Measurements from ENCODE around the gene NTMT2.

Gene NTMT2

DNA sequence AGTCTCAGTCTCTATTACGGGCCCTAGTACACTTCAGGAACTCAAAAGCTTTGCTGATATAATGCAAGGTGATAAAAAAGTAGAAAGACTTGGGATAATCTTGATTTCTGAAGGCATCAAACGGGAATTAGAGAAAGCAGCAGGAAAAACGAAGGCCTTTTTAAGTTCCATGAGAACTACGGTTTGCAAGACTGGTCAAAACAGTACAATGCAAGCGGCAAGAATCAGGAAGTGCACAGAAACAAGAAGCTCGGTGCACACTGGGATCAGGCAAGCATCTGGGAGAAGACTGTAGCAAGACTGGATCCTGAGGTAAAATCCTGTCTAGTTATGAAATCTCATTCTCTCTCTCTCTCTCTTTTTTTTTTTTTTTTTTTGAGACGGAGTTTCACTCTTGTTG lies 28.6 kb downstream of the NTMT2 start:
- TF ChIP-seq, protein P1, sequence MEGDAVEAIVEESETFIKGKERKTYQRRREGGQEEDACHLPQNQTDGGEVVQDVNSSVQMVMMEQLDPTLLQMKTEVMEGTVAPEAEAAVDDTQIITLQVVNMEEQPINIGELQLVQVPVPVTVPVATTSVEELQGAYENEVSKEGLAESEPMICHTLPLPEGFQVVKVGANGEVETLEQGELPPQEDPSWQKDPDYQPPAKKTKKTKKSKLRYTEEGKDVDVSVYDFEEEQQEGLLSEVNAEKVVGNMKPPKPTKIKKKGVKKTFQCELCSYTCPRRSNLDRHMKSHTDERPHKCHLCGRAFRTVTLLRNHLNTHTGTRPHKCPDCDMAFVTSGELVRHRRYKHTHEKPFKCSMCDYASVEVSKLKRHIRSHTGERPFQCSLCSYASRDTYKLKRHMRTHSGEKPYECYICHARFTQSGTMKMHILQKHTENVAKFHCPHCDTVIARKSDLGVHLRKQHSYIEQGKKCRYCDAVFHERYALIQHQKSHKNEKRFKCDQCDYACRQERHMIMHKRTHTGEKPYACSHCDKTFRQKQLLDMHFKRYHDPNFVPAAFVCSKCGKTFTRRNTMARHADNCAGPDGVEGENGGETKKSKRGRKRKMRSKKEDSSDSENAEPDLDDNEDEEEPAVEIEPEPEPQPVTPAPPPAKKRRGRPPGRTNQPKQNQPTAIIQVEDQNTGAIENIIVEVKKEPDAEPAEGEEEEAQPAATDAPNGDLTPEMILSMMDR (conservative IDR thresholded peaks at IDR 0.05), result no peak
- H3K27ac ChIP-seq, result no peak overlapping the region

DNA sequence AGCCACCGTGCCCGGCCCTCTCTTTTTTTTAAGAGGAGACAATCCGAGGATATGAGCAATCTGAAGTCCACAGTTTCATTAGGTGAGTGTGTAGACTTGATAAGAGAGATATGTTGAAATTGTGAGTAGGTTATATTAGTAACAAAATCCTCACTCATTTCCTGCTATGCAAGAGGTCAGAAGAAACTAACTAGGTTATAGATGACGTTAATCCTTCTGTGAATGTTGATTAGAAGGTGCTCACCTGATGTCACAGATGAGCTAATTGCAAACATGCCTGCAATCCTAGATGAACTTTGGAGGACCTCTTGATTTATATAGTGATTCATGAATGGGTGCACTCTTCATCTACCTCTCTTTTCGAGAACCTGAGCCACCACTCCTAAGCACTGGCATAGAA lies 29.3 kb downstream of the NTMT2 start:
- TF ChIP-seq, protein P1 (conservative IDR thresholded peaks at IDR 0.05), result no peak
- no peak overlapping the region for H3K27ac ChIP-seq

DNA sequence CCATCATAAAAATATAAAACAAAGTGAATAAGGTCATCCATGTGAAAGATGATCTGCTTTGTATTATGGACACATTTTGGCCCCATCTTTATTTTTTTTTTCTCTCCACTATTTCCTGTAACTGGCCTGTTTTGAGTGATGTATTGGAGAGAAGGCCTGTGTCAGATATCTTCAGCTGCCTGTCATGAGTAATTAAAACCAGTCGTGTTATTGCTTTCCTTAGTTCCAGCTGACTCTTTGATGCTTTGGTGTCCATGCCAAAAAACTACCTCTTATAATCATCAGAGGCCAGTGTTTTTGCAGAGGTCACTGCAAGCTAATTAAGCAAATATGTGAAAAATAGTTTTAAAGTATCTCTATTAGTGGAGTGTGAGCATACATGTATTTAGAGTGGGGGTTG lies 29.7 kb downstream of the NTMT2 start:
- no peak overlapping the region for H3K27ac ChIP-seq
- TF ChIP-seq, protein P1 (conservative IDR thresholded peaks at IDR 0.05), result no peak

DNA sequence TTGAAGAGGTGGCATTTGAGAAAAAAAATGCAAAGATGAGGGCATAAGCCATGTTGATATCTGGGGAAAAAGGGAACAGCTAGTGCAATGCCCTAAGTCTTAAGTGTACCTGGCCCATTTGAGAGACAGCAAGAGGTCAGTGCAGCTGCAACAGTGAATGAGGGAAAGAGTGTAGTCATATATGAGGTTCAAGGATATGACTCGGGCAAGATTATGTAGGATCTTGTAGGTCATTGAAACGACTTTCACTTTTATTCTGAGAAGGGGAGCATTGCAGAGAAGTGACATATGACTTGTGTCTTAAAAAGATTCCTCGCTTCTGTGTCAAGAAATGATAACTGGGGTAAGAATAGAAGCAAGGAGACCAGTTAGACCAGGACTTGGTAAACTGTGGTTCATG lies 31.0 kb downstream of the NTMT2 start:
- H3K27ac ChIP-seq, result no peak overlapping the region
- TF ChIP-seq, protein P1 (conservative IDR thresholded peaks at IDR 0.05), result no peak

DNA sequence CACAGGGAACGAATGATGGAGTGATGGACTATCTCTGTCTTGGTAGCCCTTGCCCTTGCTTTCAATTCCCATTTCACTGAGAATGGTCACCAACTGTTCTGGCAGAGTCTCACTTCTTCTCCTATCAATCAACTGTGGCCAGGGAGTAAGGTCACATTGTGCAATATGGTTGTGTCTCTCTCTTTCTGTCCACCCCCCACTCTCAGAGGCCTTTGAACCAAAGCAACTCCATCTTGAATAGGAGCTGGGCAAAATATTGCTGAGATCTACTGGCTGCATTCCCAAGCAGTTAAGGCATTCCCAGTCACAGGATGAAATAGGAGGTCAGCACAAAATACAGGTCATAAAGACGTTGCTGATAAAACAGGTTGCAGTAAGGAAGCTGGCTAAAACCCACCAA lies 36.7 kb downstream of the NTMT2 start:
- TF ChIP-seq, protein P1 (conservative IDR thresholded peaks at IDR 0.05), result no peak
- no peak overlapping the region for H3K27ac ChIP-seq

DNA sequence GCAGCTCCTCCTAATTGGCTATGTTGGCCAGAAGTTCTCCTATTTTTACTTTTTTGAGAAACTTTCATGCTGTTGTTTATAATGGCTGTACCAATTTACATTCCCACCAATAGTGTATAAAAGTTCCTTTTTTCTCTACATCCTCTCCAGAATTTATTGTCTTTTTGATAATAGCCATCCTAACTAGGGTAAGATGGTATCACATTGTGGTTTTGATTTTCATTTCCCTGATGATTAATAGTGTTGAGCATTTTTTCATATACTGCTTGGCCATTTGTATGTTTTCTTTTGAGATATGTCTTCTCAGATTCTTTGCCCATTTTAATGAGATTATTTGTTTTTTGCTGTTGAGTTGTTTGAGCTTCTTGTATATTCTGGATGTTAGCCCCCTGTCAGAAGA lies 46.8 kb downstream of the NTMT2 start:
- TF ChIP-seq, protein P1 (conservative IDR thresholded peaks at IDR 0.05), result no peak
- no peak overlapping the region for H3K27ac ChIP-seq

DNA sequence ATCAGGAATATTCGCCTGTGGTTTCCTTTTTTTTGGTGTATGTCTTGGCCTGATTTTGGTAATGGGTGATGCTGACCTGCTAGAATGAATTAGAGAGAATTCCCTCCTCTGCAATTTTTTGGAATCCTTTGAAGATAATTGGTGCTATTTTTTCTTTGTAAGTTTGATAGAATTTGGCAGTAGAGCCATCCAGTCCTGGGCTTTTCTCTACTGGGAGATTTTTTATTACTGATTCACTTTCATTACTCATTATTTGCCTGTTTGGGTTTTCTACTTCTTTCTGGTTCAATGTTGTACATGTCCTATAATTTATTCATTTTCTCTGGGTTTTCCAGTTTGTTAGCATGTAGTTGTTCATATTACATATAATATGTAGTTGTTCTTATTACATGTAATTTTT lies 48.7 kb downstream of the NTMT2 start:
- H3K27ac ChIP-seq, result no peak overlapping the region
- TF ChIP-seq, protein P1 (conservative IDR thresholded peaks at IDR 0.05), result no peak
